K562 (cell line): Measurements from ENCODE around the gene SLC2A4. TPM values are rescaled to one million over a fixed set of nuclear protein-coding genes. Genes with fewer than 3 reads are reported as not detected.

ENCODE experiments used
- CREB3L1 ChIP-seq: fragments of 450-650 bp; IDR thresholded peaks from 2 replicates; pipeline ENCODE4 v1.6.1; 2014; ENCODE audit warnings: low read depth, mild to moderate bottlenecking, moderate library complexity, borderline replicate concordance
- DLX4 ChIP-seq: fragments of 250-450 bp; sonication (Bioruptor Pico); IDR thresholded peaks from 2 replicates; pipeline ENCODE4 v1.6.1; 2021; ENCODE audit warnings: mild to moderate bottlenecking
- E2F6 ChIP-seq, 2 experiments: IDR thresholded peaks; 2 replicates each; pipeline ENCODE4 v1.6.1; 2011; ENCODE audit warnings: borderline replicate concordance in 1 of 2, control low read depth in 1 of 2, low read depth in 1 of 2, low read length in 1 of 2, mild to moderate bottlenecking in 1 of 2, mixed read lengths in 1 of 2, moderate library complexity in 1 of 2; ENCODE audit not compliant: insufficient read depth in 1 of 2, insufficient read length in 1 of 2, poor library complexity in 1 of 2, severe bottlenecking in 1 of 2; ENCODE audit errors: extremely low read depth in 1 of 2
- HDAC8 ChIP-seq: fragments of 450-650 bp; IDR thresholded peaks from 2 replicates; pipeline ENCODE4 v1.6.1; 2016; ENCODE audit warnings: mild to moderate bottlenecking, missing genetic modification characterization, moderate library complexity, missing compliant biosample characterization
- HDGF ChIP-seq: fragments of 450-650 bp; IDR thresholded peaks from 2 replicates; pipeline ENCODE4 v1.6.1; 2016
- PHF21A ChIP-seq: fragments of 450-650 bp; IDR thresholded peaks from 2 replicates; pipeline ENCODE4 v1.6.1; 2017; ENCODE audit warnings: low read depth, borderline replicate concordance
- RBM39 ChIP-seq: fragments of 200-400 bp; formaldehyde crosslinking; optimal IDR thresholded peaks from 2 replicates; pipeline ENCODE3; 2018; ENCODE audit warnings: low read depth, low read length
- TCF7 ChIP-seq: sonication (generic); IDR thresholded peaks from 2 replicates; pipeline ENCODE4 v1.6.1; 2016; ENCODE audit warnings: antibody characterized with exemption, borderline replicate concordance
- TEAD4 ChIP-seq, 2 experiments: sonication (generic) in 1 of 2; formaldehyde crosslinking in 1 of 2; IDR thresholded peaks; 2 replicates each; pipeline versions ENCODE4 v1.6.1 to v1.8.0; 2012 to 2022; ENCODE audit warnings: borderline replicate concordance in 1 of 2, inconsistent platforms in 1 of 2, low read length in 1 of 2, mild to moderate bottlenecking in 1 of 2, missing genetic modification reagents in 1 of 2
- USF1 ChIP-seq: sonication (generic); formaldehyde crosslinking; IDR thresholded peaks from 2 replicates; pipeline ENCODE4 v1.9.0; 2022; ENCODE audit warnings: mild to moderate bottlenecking, missing genetic modification reagents
- ZBTB5 ChIP-seq: fragments of 450-650 bp; IDR thresholded peaks from 2 replicates; pipeline ENCODE4 v1.6.1; 2017; ENCODE audit warnings: antibody characterized with exemption
- ZNF41 ChIP-seq: fragments of 250-450 bp; sonication (Bioruptor Pico); conservative IDR thresholded peaks from 2 replicates; pipeline ENCODE4 v1.4.0; 2020; ENCODE audit warnings: mild to moderate bottlenecking
- ZNF507 ChIP-seq: conservative IDR thresholded peaks from 2 replicates; pipeline ENCODE4 v1.6.1; 2017; ENCODE audit warnings: missing genetic modification characterization, missing compliant biosample characterization
- ZNF609 ChIP-seq: sonication (generic); formaldehyde crosslinking; IDR thresholded peaks from 2 replicates; pipeline ENCODE4 v1.8.1; 2023; ENCODE audit warnings: missing genetic modification reagents, mild to moderate bottlenecking, borderline replicate concordance
- ZNF785 ChIP-seq: fragments of 250-450 bp; sonication (Bioruptor Pico); IDR thresholded peaks from 2 replicates; pipeline ENCODE4 v1.4.0; 2020; ENCODE audit warnings: mild to moderate bottlenecking
- polyA plus RNA-seq, 8 experiments: library from polyadenylated mRNA; depleted of rRNA in 4 of 8; stranded (reverse) in 5 of 8; unstranded in 3 of 8; fragments of >200 nt; fragmentation: Nextera tagmentation in 2 of 8; fragmentation: Illumina TruSeq in 1 of 8; extraction: Ambion mirVana in 2 of 8; extraction: Trizol in 1 of 8; gene quantifications; 2 replicates each; pipeline versions ENCODE4 v1.2.1 to v1.2.3, GENCODE V29; 2011 to 2014; ENCODE audit warnings: inconsistent platforms in 1 of 8, missing spikeins in 1 of 8
- total RNA-seq, 7 experiments: library from RNA; depleted of rRNA in 6 of 7; stranded (reverse); fragments of >200 nt in 6 of 7; fragmentation: Illumina TruSeq in 2 of 7; extraction: Trizol in 2 of 7; gene quantifications; 2 replicates each; pipeline versions ENCODE4 v1.2.1 to v1.2.3, GENCODE V29; 2011 to 2021; ENCODE audit warnings: low replicate concordance in 1 of 7

The SLC2A4 gene
- total and polyA plus RNA-seq, 9 of the 15 experiments (the other 6 are each of a cell fraction or from before 2014, with no cell fraction given), result 0.74 to 3.5 (median 1.6) TPM

- no peak for TF ChIP-seq ZNF609 (CRISPR knock-in tag)
- no peak for TF ChIP-seq ZNF507
- TF ChIP-seq HDGF, result no peak
- no peak for TF ChIP-seq PHF21A
- no peak for TF ChIP-seq ZNF41 (CRISPR knock-in tag)
- no peak for TF ChIP-seq HDAC8 (tag)
- TF ChIP-seq ZBTB5, result no peak
- no peak for TF ChIP-seq CREB3L1
- TF ChIP-seq TCF7, result no peak
- peak; percentile 64 to 89 for TF ChIP-seq E2F6 (IDR thresholded peaks at IDR 0.05; ENCODE audit: borderline replicate concordance in 1 of 2, extremely low read depth in 1 of 2, insufficient read depth in 1 of 2, insufficient read length in 1 of 2, low read depth in 1 of 2, low read length in 1 of 2, poor library complexity in 1 of 2, severe bottlenecking in 1 of 2)
- peak; percentile 99 for TF ChIP-seq USF1
- no peak for TF ChIP-seq TEAD4 (IDR thresholded peaks at IDR 0.05; ENCODE audit: low read length)
- no peak for TF ChIP-seq TEAD4 (CRISPR knock-in tag; IDR thresholded peaks at IDR 0.05; ENCODE audit: borderline replicate concordance)
- TF ChIP-seq DLX4 (CRISPR knock-in tag), result no peak
- TF ChIP-seq RBM39, result no peak
- no peak for TF ChIP-seq ZNF785 (CRISPR knock-in tag)
Observed at GRCh38 chr17:7234083-7234951, 47.2 kb upstream of the SLC2A4 start, which contains the start of gene DVL2 (continued).
